Measurements from ENCODE around the gene IRGC.

DNA sequence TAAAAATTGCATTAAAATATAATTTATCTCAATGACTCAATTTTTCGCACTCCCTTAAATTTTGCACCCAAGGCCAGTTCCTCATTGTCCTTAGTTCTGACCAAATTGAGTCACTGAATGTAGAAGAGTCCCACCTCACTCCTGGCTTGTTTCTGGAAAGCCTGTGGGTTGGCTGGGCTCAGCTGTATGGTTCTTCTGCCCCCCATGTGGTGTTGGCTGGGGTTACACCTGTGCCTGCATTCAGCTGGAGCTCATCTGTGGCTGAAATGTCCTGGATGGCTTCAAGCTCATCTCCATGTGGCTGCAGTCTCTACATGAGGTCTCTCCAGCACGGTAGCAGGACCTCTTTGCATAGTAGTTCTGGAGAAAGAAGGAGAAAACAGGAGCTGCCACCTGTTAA lies 7.2 kb upstream of the IRGC start:
- TF ChIP-seq POLR2A (IDR thresholded peaks at IDR 0.05): no peak
- TF ChIP-seq, protein P1, sequence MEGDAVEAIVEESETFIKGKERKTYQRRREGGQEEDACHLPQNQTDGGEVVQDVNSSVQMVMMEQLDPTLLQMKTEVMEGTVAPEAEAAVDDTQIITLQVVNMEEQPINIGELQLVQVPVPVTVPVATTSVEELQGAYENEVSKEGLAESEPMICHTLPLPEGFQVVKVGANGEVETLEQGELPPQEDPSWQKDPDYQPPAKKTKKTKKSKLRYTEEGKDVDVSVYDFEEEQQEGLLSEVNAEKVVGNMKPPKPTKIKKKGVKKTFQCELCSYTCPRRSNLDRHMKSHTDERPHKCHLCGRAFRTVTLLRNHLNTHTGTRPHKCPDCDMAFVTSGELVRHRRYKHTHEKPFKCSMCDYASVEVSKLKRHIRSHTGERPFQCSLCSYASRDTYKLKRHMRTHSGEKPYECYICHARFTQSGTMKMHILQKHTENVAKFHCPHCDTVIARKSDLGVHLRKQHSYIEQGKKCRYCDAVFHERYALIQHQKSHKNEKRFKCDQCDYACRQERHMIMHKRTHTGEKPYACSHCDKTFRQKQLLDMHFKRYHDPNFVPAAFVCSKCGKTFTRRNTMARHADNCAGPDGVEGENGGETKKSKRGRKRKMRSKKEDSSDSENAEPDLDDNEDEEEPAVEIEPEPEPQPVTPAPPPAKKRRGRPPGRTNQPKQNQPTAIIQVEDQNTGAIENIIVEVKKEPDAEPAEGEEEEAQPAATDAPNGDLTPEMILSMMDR (IDR thresholded peaks at IDR 0.05): no peak
- no peak for TF ChIP-seq POLR2AphosphoS5 (IDR thresholded peaks at IDR 0.05)
